HG02623 (cell line): ENCODE measurements around the gene WDR88.
"Not testable (repeated sequence)": the region's sequence is repeated elsewhere in the genome, so short reads cannot be mapped to it uniquely, and the experiment has no call there.

Experiments used
- ATAC-seq: cut with Tn5 transposase; IDR thresholded peaks from one replicate; pipeline ENCODE4 v1.9.1; 2021; ENCODE audit warnings: moderate library complexity; ENCODE audit not compliant: unreplicated experiment

Gene WDR88

GRCh38 chr19:33168528-33168927 is 36.6 kb downstream of the WDR88 start:
- ATAC-seq, result no peak

GRCh38 chr19:33171222-33171795 is 39.4 kb downstream of the WDR88 start:
- no peak for ATAC-seq

DNA sequence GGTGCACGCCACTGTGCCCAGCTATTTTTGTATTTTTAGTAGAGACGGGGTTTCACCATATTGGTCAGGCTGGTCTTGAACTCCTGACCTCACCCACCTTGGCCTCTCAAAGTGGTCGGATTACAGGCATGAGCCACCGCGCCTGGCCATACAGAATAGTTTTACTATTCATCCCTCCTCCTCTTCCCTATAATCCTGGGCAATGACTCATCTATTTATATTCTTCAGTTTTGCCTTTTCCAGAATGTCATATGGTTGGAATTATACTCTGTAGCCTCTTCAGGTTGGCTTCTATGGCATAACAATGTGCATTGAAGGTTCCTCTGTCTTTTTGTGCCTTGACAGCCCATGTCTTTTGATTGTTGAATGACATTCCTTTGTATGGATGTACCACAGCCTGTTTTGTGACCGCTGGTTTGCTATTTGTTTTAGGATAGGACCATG is 40.0 kb downstream of the WDR88 start:
- ATAC-seq, result no peak

- no peak for ATAC-seq
These were observed 42.3 kb downstream of the WDR88 start for GRCh38 chr19:33174186-33174585.

- ATAC-seq, result no peak
These were observed 43.4 kb downstream of the WDR88 start for GRCh38 chr19:33175156-33175782.

GRCh38 chr19:33175886-33176669 is 44.2 kb downstream of the WDR88 start:
- ATAC-seq, result peak; percentile 0

- peak; percentile 81 for ATAC-seq
These were observed 44.9 kb downstream of the WDR88 start for GRCh38 chr19:33176670-33177416.

- no peak for ATAC-seq
These were observed 45.6 kb downstream of the WDR88 start for GRCh38 chr19:33177417-33177979.

GRCh38 chr19:33186431-33187182 is 54.7 kb downstream of the WDR88 start:
- no peak for ATAC-seq

DNA sequence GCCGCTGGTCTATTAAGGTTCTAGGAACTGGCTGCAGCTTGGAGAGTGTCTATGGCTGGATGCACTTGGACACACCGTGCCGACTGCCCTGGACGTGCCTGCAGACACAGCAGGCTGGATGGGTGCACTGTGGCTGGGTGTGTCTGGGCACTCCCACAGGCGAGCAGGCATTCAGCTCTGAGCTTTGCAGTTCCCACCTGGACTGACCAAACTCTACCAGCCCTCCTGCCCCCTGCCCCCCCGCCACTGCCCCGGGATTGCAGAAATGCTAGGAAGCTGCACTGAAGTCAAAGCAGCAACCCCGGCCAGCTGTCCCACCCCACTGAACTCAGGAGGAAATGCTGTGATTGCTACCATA is 55.2 kb downstream of the WDR88 start:
- ATAC-seq, result no peak

DNA sequence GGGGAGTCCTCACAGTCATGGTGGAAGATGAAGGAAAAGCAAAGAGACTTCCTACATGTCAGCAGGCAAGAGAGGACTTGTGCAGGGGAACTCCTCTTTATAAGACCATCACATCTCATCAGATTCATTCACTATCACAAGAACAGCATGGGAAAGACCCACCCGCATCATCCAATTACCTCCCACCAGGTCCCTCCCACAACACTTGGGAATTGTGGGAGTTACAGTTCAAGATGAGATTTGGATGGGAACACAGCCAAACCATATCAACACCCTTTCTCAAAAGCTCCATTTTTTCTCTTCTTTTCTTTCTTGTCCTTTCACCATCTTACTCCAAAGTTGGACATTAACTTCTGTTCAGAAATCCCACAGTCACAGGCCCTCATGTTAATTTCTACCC is 57.5 kb downstream of the WDR88 start:
- ATAC-seq, result no peak

DNA sequence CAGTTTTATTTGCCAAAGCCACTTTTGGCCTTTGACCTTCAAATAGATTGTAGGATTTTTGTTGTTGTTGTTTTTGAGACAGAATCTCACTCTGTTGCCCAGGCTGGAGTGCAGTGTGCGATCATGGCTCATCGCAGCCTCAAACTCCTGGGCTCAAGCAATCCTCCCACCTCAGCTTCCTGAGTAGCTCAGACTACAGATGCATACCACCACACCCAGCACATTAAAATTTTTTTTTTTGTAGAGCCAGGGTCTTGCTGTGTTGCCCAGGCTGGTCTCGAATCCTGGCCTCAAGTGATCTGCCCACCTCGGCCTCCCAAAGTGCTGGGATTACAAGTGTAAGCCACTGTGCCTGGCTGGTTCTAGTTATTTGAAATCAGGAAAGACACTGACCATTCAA is 59.2 kb downstream of the WDR88 start:
- not testable (repeated sequence) for ATAC-seq

DNA sequence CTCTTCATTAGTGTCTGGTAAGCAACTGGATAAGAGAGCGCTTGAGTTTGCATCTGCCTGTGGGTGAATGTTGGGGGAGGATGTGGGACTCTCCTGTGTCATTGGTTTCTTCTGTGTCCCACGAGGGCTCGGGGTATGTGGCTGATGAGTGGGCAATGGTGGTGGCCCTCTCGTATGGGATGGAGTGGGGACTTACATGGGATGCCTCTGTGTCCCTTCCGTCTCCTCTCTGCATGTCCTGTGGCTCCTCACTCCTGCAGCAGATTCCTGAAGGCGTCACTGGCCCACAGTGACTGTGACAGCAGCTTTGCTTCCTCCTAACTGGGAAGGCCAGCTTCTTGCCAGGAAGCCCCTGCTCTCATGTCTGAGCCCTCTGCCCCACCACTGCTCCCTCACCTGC is 59.6 kb downstream of the WDR88 start:
- ATAC-seq, result no peak

DNA sequence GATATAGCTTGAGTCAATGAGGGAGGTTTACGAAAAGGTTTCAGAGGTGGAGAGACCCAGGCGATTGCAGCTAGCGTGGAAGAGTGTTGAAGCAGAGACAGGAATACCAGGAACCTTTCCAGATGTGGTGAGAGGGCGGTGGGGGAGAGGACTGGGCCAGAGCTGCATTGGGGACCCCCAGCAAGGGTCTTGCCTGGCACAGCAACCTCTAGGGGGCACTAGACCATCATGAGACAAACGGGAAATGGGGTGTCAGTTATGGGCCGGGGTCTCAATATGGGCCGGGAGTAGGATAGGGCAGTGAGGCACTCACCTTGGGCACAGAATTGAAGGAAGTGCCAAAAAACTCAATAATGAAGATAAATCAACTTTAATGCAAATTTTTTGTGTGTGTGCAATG is 60.1 kb downstream of the WDR88 start:
- no peak for ATAC-seq

DNA sequence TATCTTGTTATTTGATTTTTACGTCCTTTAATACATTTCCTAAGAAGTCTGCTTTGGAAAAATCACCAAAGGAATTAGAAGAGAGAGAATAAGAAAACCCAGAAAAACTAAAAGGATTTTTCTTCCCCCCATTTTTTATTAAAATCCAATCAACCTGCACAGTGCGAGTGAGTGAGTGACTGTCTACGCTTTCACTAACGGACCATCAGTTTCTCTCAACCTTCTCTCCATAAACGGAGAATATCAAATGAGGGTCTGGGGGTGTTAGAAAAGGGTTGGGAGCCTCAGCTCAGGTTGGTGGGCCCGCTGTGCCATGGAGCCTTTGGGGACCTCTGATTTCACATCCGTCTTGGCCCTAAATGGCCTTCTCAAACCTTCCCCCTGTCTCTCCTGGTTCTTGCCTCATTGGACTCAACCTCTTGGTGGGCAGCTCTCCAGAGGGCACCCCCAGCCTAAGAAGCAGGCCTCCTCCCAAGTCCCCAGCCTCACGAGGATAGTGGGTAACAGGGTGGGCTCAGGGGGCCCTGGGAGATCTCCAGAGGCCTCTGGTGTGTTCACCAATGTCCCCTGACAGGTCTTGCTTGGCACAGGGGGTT is 61.5 kb downstream of the WDR88 start:
- no peak for ATAC-seq

GRCh38 chr19:33193865-33194362 is 62.0 kb downstream of the WDR88 start, which contains the start of gene LRP3:
Gene LRP3 (plus strand): TSS chr19:33194330. CDS start chr19:33194786, 456 bp downstream.
- no peak for ATAC-seq

DNA sequence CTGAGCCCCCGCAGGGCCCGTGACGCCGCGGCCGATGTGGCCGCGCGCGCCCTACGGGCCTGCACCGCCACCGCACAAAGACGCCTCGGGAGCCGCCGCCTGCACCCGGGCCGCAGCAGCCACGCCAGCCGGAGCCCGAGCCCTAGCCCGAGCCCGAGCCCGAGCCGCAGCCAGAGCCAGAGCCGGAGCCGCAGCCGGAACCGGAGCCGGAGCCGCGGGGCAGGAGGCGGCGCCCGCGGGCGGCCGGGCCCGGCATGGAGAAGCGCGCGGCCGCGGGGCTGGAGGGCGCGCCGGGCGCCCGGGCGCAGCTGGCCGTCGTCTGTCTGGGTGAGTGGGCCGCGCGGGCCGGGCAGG is 62.6 kb downstream of the WDR88 start:
- no peak for ATAC-seq

DNA sequence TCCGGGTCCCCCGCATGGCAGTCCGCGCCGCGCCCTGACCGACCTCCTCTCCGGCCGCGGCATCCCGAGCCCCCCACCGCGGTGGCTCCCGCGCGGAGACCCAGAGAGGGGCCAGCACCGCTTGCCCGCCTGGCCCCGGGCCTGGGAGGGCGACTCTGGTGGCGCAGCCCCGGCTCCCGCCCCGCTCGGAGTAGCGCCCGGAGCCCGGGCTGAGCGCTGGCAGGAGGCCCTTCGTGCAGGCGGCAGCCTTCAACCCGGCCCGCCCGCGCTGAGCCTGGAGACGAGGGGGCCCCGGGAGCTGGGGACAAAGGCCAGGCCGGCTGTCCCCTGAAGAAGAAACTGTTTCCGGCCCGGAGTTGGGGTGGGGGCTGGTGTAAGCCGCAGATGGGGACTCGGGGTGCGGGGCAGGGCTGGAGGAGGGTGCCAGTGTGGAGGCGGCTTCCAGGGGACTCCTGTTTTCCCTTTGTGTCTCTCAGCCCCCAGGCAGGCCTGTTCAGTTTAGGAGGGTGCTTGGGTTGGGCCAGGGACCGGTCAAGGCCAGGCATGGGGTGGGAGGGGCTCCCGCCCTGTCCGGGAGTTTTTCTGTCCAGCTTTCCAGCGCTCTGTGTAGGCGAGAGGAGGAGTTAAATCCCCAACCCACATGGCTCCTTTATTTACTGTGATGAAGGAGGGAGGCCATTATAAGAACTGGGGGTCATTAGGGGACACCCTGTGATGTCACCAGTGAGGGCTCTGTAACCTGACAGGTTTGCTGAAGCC is 63.2 kb downstream of the WDR88 start:
- ATAC-seq, result no peak

- no peak for ATAC-seq
These were observed 63.9 kb downstream of the WDR88 start for GRCh38 chr19:33195645-33196347.
